ENCODE results near the gene APC2. TPM values are rescaled to one million over a fixed set of nuclear protein-coding genes. Genes with fewer than 3 reads are reported as not detected.

The APC2 gene
- total and polyA plus RNA-seq, 4 donors, result under 0.01 to 0.06 (median 0.03) TPM

- no peak for TF ChIP-seq FOXA1 (IDR thresholded peaks at IDR 0.05)
- no peak for TF ChIP-seq REST (IDR thresholded peaks at IDR 0.05)
- no peak for TF ChIP-seq CTCF (IDR thresholded peaks at IDR 0.05; ENCODE audit: low read depth, low read length, missing input control)
- TF ChIP-seq EGR1 (IDR thresholded peaks at IDR 0.05; ENCODE audit: low read depth in 2 of 2), result no peak
- no peak for TF ChIP-seq RXRA (IDR thresholded peaks at IDR 0.05)
- TF ChIP-seq RAD21 (IDR thresholded peaks at IDR 0.05), result no peak
- no peak for TF ChIP-seq YY1 (IDR thresholded peaks at IDR 0.05)
Observed at GRCh38 chr19:1489463-1490310, 39.8 kb downstream of the APC2 start.

GRCh38 chr19:1490311-1491113 is 40.6 kb downstream of the APC2 start, which contains the start of gene PCSK4:
Gene PCSK4, minus strand, starts transcription at chr19:1490350. Its CDS starts 4 bp downstream, at chr19:1490346.
- Histone ChIP-seq H3K36me3 (ENCODE audit: control insufficient read depth in 4 of 4, insufficient read depth in 3 of 4, low read depth in 1 of 4, low read length in 3 of 4) (no peaks in the 10 kb centered on the region), H3K9me3 (ENCODE audit: control insufficient read depth in 4 of 4, low read length in 3 of 4) (no peaks in the 10 kb centered on the region), H3K27ac (ENCODE audit: low read depth in 1 of 2, low read length in 2 of 2) (peak within 1 kb of the TSS; percentile 87 to 91), H3K4me1 (ENCODE audit: control insufficient read depth in 4 of 4, insufficient read depth in 4 of 4, low read length in 3 of 4) (peaks cover 6 to 32% (median 18%) of the 10 kb centered on the region in 4 donors), H3K4me3 (ENCODE audit: low read depth in 1 of 3, low read length in 3 of 3) (peak within 1 kb of the TSS; percentile 65 to 87 (median 77)), H3K27me3 (ENCODE audit: control insufficient read depth in 4 of 4, insufficient read depth in 4 of 4, low read length in 3 of 4) (no peaks in the 10 kb centered on the region), H3K9ac (ENCODE audit: low read depth in 1 of 2, low read length in 2 of 2) (peak within 1 kb of the TSS; percentile 31 to 66)
- DNase-seq (ENCODE audit: low spot score), result peak; percentile 100
- under 1% methylated on average over 74 of the region's 74 CpGs for WGBS
- peak; percentile 81 to 82 for TF ChIP-seq RXRA (IDR thresholded peaks at IDR 0.05)
- peak in 1 of 2 donors; percentile 54 for TF ChIP-seq GABPA (IDR thresholded peaks at IDR 0.05 in 1 of 2, conservative IDR thresholded peaks at IDR 0.05 in 1 of 2)
- TF ChIP-seq HNF4G (IDR thresholded peaks at IDR 0.05), result no peak
- TF ChIP-seq EGR1 (IDR thresholded peaks at IDR 0.05; ENCODE audit: low read depth in 2 of 2), result peak in 1 of 2 donors; percentile 24
- peak; percentile 91 for TF ChIP-seq SP1 (IDR thresholded peaks at IDR 0.05)
- TF ChIP-seq ATF3 (IDR thresholded peaks at IDR 0.05), result no peak
- no peak for TF ChIP-seq CTCF (IDR thresholded peaks at IDR 0.05; ENCODE audit: low read depth, low read length, missing input control)
- TF ChIP-seq NR2F2 (IDR thresholded peaks at IDR 0.05), result peak; percentile 56
- TF ChIP-seq RAD21 (IDR thresholded peaks at IDR 0.05), result no peak
- TF ChIP-seq MAX (IDR thresholded peaks at IDR 0.05), result no peak
- no peak for TF ChIP-seq ZBTB33 (IDR thresholded peaks at IDR 0.05)
- TF ChIP-seq HNF4A (conservative IDR thresholded peaks at IDR 0.05), result peak in 1 of 2 donors; percentile 2
- TF ChIP-seq FOXA2 (IDR thresholded peaks at IDR 0.05), result no peak
- TF ChIP-seq TAF1 (conservative IDR thresholded peaks at IDR 0.05), result no peak
- no peak for TF ChIP-seq FOXA1 (IDR thresholded peaks at IDR 0.05)

More at GRCh38 chr19:1489463-1490310, 39.8 kb downstream of the APC2 start:
- H3K9ac ChIP-seq (ENCODE audit: low read depth in 1 of 2, low read length in 2 of 2), result peak overlapping the region in 1 of 2 donors; percentile 10
- peak overlapping the region in 1 of 2 donors; percentile 87 for H3K27ac ChIP-seq (ENCODE audit: low read depth in 1 of 2, low read length in 2 of 2)
- no peaks in the 10 kb centered on the region for H3K9me3 ChIP-seq (ENCODE audit: control insufficient read depth in 4 of 4, low read length in 3 of 4)
- DNase-seq (ENCODE audit: low spot score), result no peak
- H3K27me3 ChIP-seq (ENCODE audit: control insufficient read depth in 4 of 4, insufficient read depth in 4 of 4, low read length in 3 of 4), result no peaks in the 10 kb centered on the region
- 33% methylated on average over 37 of the region's 37 CpGs for WGBS
- H3K36me3 ChIP-seq (ENCODE audit: control insufficient read depth in 4 of 4, insufficient read depth in 3 of 4, low read depth in 1 of 4, low read length in 3 of 4), result no peaks in the 10 kb centered on the region
- peak overlapping the region in 2 of 3 donors; percentile 31 to 60 for H3K4me3 ChIP-seq (ENCODE audit: low read depth in 1 of 3, low read length in 3 of 3)
- H3K4me1 ChIP-seq (ENCODE audit: control insufficient read depth in 4 of 4, insufficient read depth in 4 of 4, low read length in 3 of 4), result peaks cover 6 to 28% (median 18%) of the 10 kb centered on the region in 4 donors
